ENCODE results near the gene NPBWR2.

NPBWR2 gene

DNA sequence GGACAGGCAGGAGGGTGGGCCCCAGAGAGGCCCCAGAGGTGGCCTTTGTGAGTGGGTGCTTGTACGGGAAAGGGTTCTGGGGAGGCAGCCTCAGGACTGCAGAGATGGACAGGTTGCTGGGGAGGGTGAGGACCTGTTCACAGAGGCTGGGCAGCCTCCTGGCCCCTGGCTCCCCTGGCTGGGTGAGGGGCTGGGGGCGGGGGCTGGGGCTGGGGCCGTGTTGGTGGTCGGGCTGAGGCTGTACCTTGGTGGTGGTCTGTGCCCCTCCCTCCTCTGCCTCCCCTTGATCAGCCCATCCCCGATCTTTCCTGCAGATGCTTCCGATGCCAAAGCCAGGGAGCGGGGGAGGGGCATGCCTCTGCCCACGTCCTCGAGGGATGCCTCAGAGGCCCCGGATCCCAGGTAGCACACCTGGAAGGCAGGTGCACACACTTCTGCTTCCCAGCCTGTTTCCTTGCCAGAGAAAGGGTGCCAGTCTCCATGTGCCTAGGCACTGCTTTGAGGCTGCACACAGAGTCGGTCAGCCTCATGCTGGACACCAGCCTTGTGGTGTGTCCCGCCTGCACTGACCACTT lies 39.5 kb downstream of the NPBWR2 start:
- peak overlapping the region; percentile 24 for H3K27ac Mint-ChIP-seq

DNA sequence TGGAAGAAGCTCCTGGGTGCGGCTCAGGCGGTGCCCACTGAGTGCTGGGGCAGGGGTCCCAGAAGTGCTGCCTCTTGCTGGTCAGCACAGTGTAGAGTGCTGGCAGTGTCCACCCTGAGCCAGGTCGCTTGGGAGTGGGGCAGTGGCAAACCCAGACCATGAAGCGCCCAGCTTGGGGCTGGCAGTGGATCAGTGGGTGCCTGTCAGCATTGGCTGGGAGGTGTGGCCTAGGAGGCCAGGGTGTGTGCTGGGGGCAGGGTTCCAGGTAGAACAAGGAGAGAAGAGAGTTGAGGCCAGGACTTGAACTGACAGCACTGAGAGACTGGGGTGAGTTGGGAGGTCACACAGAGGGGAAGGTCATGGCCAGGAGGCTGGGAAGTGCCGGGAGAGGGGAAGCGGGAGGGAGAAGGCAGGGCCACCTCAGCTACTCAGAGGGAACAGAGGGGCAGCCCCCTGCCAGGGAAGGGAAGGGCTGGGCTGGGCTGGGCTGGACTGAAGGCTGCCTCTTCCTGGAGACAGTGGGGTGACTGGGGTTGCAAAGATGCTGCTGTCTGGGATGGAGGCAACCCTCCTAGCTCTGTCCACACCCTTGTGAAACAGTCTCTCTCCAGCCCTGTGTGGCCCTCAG lies 40.2 kb downstream of the NPBWR2 start:
- peaks cover 57% of the 10 kb centered on the region for H3K4me1 Mint-ChIP-seq

More for the DNA sequence above, 39.5 kb downstream of the NPBWR2 start:
- Mint-ChIP-seq H3K4me3 (no peak overlapping the region), H3K9me3 (no peaks in the 10 kb centered on the region), H3K27me3 (no peaks in the 10 kb centered on the region), H3K36me3 (peaks cover 2% of the 10 kb centered on the region), H3K4me1 (peaks cover 60% of the 10 kb centered on the region)
- DNase-seq, result no peak
- CTCF ChIA-PET, result no interaction called here

DNA sequence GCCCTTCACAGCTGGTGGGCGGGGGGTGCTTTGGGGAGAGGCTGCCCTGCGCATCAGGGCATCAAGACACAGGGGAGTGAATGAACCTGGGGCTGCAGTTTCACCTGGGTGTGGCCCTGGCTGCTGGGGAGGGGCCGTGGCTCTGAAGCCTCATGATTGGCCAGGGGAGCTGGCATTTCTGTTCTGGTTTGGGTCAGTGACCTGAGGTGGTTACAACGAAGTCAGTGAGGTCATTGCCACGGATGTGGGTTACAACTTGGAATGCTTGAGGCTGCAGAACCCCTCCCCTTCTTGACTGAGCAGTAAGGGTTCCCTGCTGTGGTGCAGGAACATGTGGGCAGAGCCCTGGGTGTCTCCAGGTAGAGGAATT lies 41.4 kb downstream of the NPBWR2 start:
- CTCF ChIA-PET, result interaction anchor here (1.1 kb wide), 1 partner anchor 27 kb away, joined by 4 read pairs; no protein-coding TSS in a partner anchor
- H3K27me3 Mint-ChIP-seq, result no peaks in the 10 kb centered on the region
- DNase-seq, result peak; percentile 85
- no peaks in the 10 kb centered on the region for H3K9me3 Mint-ChIP-seq
- no peaks in the 10 kb centered on the region for H3K36me3 Mint-ChIP-seq
- peaks cover 60% of the 10 kb centered on the region for H3K4me1 Mint-ChIP-seq
- H3K4me3 Mint-ChIP-seq, result peak overlapping the region; percentile 58
- H3K27ac Mint-ChIP-seq, result peak overlapping the region; percentile 90

More for the DNA sequence above, 40.2 kb downstream of the NPBWR2 start:
- H3K9me3 Mint-ChIP-seq, result no peaks in the 10 kb centered on the region
- peak overlapping the region; percentile 72 for H3K27ac Mint-ChIP-seq
- peaks cover under 1% of the 10 kb centered on the region for H3K36me3 Mint-ChIP-seq
- peak overlapping the region; percentile 12 for H3K4me3 Mint-ChIP-seq
- H3K27me3 Mint-ChIP-seq, result no peaks in the 10 kb centered on the region
- CTCF ChIA-PET, result no interaction called here
- DNase-seq, result no peak

DNA sequence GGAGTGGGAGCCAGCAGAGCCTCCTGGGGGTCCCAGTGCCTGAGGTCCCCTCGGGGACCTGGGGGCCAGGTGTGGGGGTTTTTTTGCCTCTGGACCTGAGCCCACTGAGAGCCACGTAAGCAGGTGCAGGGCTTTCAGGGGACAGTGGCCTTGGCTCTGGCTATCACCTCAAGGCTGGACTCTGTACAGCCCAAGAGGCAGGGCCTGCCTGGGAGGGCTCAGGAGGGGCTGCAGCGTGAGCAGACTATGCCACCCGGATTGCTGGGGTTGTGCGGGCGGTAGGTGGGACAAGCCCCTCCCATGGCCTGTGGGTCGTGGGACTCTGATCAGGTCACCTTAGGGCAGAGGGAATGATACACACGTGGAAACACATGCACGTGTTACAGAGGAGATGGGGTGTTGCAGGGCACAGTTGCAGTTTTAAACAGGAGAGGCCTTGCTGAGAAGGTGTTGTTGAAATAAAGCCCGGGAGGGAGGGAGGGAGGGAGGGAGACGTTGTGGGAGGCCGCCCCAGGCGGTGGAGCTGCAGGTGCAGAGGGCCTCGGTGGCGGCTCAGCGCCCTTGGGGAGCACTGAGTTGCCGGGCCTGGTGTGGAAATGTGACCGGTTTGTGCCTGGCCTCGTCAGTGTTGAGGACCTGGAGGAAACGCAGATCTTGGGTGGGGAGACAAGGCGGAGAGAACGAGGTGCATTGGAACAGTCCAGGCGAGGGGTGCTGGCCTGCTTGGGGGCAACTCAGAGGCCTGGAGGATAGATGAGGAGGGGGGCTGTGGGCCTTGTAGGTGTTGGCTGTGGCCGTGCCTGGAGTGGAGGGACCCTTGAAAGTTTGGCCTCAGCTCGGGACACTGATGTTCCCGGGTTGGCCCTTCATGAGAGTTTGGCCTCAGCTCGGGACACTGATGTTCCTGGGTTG lies 42.0 kb downstream of the NPBWR2 start:
- Mint-ChIP-seq H3K27ac (peak overlapping the region; percentile 90), H3K36me3 (no peaks in the 10 kb centered on the region), H3K27me3 (peaks cover under 1% of the 10 kb centered on the region), H3K4me1 (peaks cover 60% of the 10 kb centered on the region), H3K4me3 (peak overlapping the region; percentile 58), H3K9me3 (no peaks in the 10 kb centered on the region)
- peak; percentile 54 for DNase-seq
- CTCF ChIA-PET, result interaction anchor here (1.1 kb wide), 1 partner anchor 26 kb away, joined by 4 read pairs; no protein-coding TSS in a partner anchor

DNA sequence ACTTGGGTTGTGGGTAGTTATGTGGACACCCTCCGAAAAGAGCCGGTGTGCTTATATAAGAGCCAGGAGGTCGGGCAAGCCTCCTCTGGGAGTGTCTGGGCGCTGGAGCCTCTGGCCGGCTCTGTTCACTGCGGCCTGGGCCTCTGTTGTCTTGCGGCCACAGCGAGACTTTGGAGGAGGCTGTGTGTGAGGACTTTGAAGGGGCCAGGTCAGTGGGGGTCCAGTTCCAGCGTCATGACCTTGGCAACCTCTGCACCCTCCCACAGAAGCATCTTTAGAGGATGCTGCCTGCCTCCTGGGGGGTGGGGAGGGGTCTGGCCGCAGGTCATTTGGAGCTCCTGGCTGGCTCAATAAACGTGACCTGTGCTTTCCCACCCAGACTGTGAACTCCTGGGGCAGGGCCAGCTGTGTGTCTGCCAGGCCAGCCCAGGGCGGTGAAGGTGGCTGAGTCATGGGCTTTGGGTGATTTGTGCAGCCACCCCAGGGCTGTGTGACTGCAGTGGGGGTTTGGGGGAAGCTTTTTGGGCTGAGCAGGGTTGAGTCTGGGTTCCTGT lies 43.1 kb downstream of the NPBWR2 start:
- DNase-seq, result no peak
- Mint-ChIP-seq H3K4me3 (peak overlapping the region; percentile 86), H3K9me3 (no peaks in the 10 kb centered on the region), H3K27ac (peak overlapping the region; percentile 58), H3K36me3 (no peaks in the 10 kb centered on the region), H3K4me1 (peaks cover 62% of the 10 kb centered on the region), H3K27me3 (peaks cover 11% of the 10 kb centered on the region)
- CTCF ChIA-PET, result no interaction called here

DNA sequence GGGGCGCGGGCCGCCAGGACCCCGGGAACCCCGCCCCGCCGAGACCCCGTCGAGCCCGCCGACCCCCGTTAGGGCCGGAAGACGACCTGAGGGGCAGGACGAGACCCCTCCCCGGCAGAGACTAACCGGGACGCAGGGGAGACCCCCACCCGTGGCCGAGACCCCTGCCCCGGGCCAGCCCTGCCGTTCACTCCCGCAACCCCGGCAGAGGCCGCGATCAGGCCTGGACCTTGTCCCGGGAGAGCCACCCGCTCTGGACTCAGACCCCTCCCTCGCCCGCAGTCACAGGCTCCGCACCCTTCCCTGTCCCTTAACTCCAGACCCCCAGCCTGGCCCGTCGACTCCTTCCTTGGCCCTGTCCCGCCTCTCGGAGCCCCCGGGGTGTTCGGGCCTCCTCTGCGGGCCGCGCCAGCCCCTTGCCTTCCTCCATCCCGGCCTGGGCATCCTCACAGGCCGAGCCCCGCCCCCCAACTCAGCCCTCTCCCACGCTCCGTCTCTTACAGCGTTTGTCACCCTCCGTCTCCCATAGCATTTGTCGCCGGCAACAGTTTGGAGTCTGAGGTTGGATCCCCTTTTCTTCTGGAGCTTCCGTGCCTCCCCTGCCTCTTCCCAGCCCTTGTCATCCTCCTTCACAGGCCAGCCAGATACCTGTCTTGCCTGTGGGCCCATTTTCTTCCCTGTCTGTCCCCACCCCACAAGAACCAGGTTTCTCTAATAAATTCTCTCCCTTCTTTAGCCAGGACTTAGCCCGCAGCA lies 43.8 kb downstream of the NPBWR2 start:
- Mint-ChIP-seq H3K27me3 (peaks cover 15% of the 10 kb centered on the region), H3K4me1 (peaks cover 61% of the 10 kb centered on the region), H3K36me3 (no peaks in the 10 kb centered on the region), H3K4me3 (peak overlapping the region; percentile 86), H3K9me3 (no peaks in the 10 kb centered on the region), H3K27ac (peak overlapping the region; percentile 58)
- CTCF ChIA-PET, result interaction anchor here (3.6 kb wide), 1 partner anchor 25 kb away, joined by 17 read pairs; no protein-coding TSS in a partner anchor
- DNase-seq, result peak; percentile 50

DNA sequence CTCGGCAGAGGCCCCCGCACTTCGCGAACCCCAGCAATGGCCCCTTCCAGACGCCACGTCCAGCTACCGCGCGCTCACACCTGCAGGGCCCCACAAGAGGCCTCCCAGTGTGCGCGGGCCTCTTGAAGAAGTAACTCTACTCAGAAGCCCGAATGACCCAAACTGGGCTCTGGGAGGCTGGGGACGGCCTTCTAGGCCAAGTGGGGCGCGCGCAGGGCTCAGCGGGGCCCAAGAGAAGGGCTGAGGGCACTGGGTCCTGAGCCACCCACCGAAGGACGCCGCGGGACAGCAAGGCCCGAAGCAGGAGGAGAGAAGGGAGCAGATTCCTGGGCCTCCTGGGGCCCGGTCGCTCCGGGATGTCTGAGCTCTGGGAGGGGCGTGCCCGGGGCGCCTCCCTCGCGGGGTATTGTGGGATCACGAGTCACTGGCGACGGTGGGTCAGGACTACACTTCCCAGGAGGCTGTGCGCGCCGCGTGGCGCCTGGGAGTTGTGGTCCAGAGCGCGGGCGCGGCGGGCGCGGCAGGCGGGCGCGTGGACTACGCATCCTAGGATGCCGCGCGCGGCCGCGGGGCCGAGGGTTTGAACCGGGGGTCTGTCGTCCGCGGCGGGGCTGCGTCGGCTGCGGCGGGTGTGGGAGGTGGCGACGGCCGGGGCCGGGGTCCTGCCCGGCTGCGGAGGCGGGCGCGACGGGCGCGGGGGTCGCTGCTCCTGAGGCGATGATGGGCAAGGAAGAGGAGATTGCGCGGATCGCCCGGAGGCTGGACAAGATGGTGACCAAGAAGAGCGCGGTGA lies 44.6 kb downstream of the NPBWR2 start, which contains the start of gene TCEA2:
TCEA2 (plus strand) TSS at position 603 of the 793 bp plus-strand sequence; CDS start at position 718, 115 bp downstream.
- peak; percentile 97 for DNase-seq
- Mint-ChIP-seq H3K9me3 (no peaks in the 10 kb centered on the region), H3K4me3 (peak within 1 kb of the TSS; percentile 86), H3K27ac (peak within 1 kb of the TSS; percentile 58), H3K36me3 (no peaks in the 10 kb centered on the region), H3K4me1 (peaks cover 62% of the 10 kb centered on the region), H3K27me3 (peaks cover 22% of the 10 kb centered on the region)
- CTCF ChIA-PET, result interaction anchor here (3.6 kb wide), 1 partner anchor 24 kb away, joined by 17 read pairs; no protein-coding TSS in a partner anchor

DNA sequence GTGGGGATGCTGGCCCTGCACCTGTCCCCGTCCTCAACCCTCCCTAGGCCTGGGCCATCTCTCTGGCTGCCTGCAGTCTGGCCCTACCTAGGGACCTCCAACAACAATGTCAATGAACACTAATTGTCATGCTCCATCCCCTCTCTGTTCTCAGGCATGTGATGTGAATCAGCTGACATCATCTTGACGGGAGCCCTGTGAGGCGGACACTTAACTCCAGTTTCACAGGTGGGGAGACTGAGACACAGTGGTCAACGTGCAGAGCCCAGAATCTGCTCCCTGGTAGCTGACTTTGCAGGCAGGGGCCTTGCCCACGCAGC lies 45.1 kb downstream of the NPBWR2 start:
- no peak for DNase-seq
- peak overlapping the region; percentile 45 for H3K27ac Mint-ChIP-seq
- peaks cover 25% of the 10 kb centered on the region for H3K27me3 Mint-ChIP-seq
- peak overlapping the region; percentile 86 for H3K4me3 Mint-ChIP-seq
- peaks cover 62% of the 10 kb centered on the region for H3K4me1 Mint-ChIP-seq
- CTCF ChIA-PET, result interaction anchor here (3.6 kb wide), 1 partner anchor 23 kb away, joined by 17 read pairs; no protein-coding TSS in a partner anchor
- peaks cover 1% of the 10 kb centered on the region for H3K36me3 Mint-ChIP-seq
- no peaks in the 10 kb centered on the region for H3K9me3 Mint-ChIP-seq

DNA sequence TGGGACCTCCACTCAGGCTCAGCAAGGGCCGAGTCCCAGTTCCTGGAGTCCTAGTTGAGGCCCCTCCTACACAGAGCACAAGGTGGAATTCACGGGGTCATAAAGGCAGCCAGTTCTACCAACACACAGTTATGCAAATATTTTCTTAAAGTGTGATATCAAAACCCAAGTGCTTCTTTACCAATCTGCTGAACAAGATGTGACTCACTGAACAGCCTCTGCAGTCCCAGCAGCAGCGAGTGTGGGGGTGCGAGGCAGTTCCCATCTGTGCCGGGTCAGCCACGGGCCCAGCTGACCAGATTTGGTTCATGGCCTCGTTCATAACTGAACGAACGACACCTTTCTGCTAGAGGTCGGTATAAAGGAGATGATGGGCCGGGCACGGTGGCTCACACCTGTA lies 48.8 kb downstream of the NPBWR2 start:
- no peak for DNase-seq
- CTCF ChIA-PET, result interaction anchor here (1.7 to 2.8 kb wide), 2 partner anchors 20 to 78 kb away, joined by 7 to 16 read pairs; partner anchors contain the start of genes PRPF6 and SAMD10
- Mint-ChIP-seq H3K4me1 (peaks cover 41% of the 10 kb centered on the region), H3K27me3 (peaks cover 33% of the 10 kb centered on the region), H3K36me3 (peaks cover 2% of the 10 kb centered on the region), H3K27ac (no peak overlapping the region), H3K4me3 (peak overlapping the region; percentile 76), H3K9me3 (no peaks in the 10 kb centered on the region)

DNA sequence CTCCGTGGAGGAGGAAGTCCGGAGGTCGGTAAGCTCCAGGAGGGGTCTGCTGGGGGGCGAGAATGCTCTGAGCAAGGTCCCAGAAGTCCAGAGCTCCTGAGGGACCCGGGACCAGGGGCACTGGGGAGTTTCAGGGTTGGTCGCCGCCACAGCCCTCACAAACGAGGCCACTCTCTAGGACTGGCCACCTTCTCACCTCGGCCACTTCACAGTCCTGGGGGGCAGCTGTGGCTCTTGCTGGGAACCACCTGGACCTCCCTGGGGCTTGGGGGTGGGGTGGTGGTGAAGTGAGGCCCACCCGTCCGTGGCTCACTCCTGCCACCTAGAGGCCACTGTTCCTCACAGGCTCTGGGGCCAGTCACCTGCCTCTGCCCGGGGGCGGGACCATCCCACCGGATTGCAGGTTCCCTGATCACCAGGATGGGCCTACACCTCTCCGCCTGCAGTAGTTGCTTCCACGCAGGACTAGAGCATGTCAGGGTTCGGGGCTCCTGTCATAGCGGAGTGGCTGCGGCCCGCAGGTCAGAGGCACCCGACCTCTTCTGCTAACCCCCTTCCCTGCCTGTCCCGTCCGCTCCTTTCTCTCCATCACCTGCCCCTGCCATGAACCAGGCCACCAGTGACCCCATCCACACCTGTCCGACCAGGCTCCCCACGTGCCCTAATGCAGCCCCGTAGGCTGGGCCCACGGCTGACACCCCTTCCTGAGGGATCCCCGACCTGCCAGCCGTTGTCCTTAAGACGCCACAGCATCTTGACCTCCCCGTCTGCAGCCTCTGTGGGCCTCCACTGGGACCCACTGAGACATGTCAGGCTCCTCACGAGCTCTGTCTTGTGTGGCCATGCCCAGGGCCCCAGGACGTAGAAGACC lies 49.5 kb downstream of the NPBWR2 start:
- Mint-ChIP-seq H3K9me3 (no peaks in the 10 kb centered on the region), H3K4me3 (peak overlapping the region; percentile 76), H3K27me3 (peaks cover 39% of the 10 kb centered on the region), H3K4me1 (peaks cover 43% of the 10 kb centered on the region), H3K36me3 (peaks cover 2% of the 10 kb centered on the region), H3K27ac (peak overlapping the region; percentile 86)
- peak; percentile 89 for DNase-seq
- CTCF ChIA-PET, result interaction anchor here (0.6 to 2.8 kb wide), 11 partner anchors 9 to 192 kb away, joined by 3 to 16 read pairs (median 3); partner anchors contain the start of genes PRPF6, SAMD10, SOX18 and TPD52L2

DNA sequence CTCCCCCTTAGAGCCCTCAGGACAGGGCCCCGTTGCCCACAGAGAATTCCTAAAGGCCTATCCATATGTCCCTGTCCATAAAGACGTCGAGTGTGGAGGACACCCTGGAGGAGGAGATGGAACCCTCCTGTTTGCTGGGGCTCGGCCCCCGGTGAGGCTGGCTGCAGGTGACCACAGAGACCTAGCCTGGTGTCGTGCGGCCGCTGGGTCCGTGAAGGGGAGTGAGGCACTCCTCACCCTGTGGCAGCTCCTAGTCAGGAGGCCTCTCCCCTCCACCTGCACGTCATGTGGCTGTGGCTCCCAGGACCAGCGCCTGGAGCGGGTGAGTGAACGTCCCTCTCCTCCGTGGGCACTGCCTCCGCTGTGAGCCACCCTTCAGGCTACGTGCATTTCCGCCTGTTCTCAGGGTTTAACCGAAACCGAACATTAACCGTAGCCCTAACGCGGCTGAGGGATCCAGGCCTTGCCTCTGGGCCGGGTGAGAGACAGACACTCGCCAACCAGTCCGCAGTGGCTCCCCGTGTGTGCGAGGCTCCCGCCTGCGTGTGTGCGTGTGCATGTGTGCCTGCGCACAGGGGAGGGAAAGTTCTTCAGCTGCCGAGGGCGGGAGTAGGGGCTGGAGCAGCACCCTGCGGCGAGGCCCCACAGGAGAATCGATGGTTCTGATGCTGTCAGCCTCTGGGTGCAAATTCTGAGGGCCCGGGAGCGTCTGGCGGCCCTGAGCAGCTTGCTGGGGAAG lies 50.3 kb downstream of the NPBWR2 start:
- Mint-ChIP-seq H3K27me3 (peaks cover 46% of the 10 kb centered on the region), H3K27ac (peak overlapping the region; percentile 86)

More for the DNA sequence above, 50.3 kb downstream of the NPBWR2 start:
- Mint-ChIP-seq H3K4me1 (peaks cover 38% of the 10 kb centered on the region), H3K36me3 (peaks cover 2% of the 10 kb centered on the region), H3K9me3 (no peaks in the 10 kb centered on the region), H3K4me3 (peak overlapping the region; percentile 76)
- CTCF ChIA-PET, result interaction anchor here (0.6 to 2.8 kb wide), 11 partner anchors 8 to 192 kb away, joined by 3 to 16 read pairs (median 3); partner anchors contain the start of genes PRPF6, SAMD10, SOX18 and TPD52L2
- DNase-seq, result peak; percentile 62

All from activated naive CD4-positive, alpha-beta T cell treated with anti-CD3 and anti-CD28 coated beads, Interleukin-2, amount 10 ng/mL, durations not matched to agents 7 days and 5 days (primary cell).